Measurements from ENCODE around the gene LMAN2. TPM values are rescaled to one million over a fixed set of nuclear protein-coding genes. Genes with fewer than 3 reads are reported as not detected.

The LMAN2 gene
- total RNA-seq, 4 donors from 2014 or later: 225 to 384 (median 257) TPM

DNA sequence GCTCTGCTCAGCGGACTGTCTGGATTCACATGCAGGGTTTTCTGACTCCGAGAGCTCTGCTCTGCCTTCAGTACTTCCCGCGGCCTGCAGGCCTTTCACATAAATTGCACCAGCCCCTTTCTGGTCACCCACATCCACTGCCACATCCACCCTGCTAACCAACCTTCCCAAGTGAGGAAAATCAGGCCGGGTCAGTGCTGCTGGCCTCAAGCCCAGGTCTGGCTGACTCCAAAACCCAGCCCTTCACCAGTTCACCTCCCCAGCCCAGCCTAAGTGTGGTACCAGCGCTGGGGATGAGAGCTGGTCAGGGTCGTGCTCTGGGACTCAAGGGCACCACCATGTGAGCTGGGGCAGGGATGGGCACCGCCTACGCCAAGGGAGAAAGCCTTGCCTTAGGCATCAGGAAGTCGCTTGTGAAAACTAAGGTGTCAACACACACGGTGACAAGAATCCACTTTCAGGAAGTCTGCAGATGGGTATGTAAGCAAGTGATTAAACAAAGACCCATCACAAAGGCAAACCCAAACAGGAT is 12.3 kb downstream of the LMAN2 start:
- no peak for DNase-seq
- Histone ChIP-seq H3K27ac (peak overlapping the region in 1 of 4 donors; percentile 16), H3K4me3 (no peak overlapping the region), H3K27me3 (no peaks in the 10 kb centered on the region), H3K4me1 (peaks cover 0 to 25% (median 0%) of the 10 kb centered on the region in 3 donors), H3K36me3 (peaks cover 39 to 99% (median 42%) of the 10 kb centered on the region in 3 donors), H3K9me3 (no peaks in the 10 kb centered on the region)
- WGBS, 2 donors: 81 to 98% methylated on average over 4 to 6 of the region's 11 CpGs
- TF ChIP-seq POLR2A (IDR thresholded peaks at IDR 0.05): no peak
- TF ChIP-seq, protein P1, sequence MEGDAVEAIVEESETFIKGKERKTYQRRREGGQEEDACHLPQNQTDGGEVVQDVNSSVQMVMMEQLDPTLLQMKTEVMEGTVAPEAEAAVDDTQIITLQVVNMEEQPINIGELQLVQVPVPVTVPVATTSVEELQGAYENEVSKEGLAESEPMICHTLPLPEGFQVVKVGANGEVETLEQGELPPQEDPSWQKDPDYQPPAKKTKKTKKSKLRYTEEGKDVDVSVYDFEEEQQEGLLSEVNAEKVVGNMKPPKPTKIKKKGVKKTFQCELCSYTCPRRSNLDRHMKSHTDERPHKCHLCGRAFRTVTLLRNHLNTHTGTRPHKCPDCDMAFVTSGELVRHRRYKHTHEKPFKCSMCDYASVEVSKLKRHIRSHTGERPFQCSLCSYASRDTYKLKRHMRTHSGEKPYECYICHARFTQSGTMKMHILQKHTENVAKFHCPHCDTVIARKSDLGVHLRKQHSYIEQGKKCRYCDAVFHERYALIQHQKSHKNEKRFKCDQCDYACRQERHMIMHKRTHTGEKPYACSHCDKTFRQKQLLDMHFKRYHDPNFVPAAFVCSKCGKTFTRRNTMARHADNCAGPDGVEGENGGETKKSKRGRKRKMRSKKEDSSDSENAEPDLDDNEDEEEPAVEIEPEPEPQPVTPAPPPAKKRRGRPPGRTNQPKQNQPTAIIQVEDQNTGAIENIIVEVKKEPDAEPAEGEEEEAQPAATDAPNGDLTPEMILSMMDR (IDR thresholded peaks at IDR 0.05): no peak
- intact Hi-C loops (cut with DNase I): no loop called here

DNA sequence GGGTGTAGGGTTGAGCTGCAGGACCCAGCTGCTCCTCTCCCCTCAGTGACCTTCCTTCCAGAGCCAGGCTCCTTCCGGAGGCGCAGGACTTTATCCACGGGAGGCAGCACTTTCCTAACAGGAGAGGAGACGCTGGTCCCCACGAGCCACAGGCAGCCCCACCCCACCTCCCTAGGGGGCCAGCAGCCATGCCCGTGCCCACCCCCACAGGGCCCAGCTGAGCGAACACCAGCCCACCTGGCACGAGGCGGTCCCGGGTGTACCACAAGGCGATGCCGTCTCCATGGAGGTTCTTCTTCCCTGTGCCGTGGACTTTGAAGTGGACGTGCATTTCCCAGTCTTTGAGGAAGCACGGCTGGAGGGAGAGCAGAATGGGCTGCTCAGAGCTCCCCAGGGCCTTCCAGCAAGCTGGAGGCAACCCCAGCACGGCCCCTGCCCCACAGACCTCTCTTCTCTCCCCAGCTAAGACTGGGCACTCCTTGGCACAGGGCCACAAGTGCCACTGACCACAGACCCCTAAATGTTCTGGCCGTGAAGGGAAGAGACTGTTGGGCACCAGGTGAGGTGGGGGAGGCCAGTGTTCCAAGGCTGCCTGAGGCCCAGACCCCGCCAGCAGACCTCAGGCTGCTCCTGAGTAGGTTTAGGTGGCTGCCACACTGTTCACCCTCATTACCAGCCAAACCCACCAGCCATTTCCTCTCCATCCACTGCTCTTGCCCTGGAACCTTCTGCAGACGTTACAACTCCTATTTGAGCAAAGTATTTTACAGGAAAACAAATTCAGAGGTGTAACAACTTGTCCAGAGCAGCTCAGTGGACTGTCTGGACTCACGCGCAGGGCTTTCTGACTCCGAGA is 13.0 kb downstream of the LMAN2 start:
- Histone ChIP-seq H3K9me3 (no peaks in the 10 kb centered on the region), H3K36me3 (peaks cover 46 to 99% (median 48%) of the 10 kb centered on the region in 3 donors), H3K27me3 (no peaks in the 10 kb centered on the region), H3K4me1 (peaks cover 0 to 20% (median 0%) of the 10 kb centered on the region in 3 donors), H3K4me3 (no peak overlapping the region), H3K27ac (no peak overlapping the region)
- 82 to 95% methylated on average over 11 to 17 of the region's 22 CpGs for WGBS, 2 donors
- intact Hi-C loops (cut with DNase I): no loop called here
- no peak for DNase-seq
- no peak for TF ChIP-seq POLR2A (IDR thresholded peaks at IDR 0.05)
- TF ChIP-seq, protein P1 (IDR thresholded peaks at IDR 0.05): no peak

DNA sequence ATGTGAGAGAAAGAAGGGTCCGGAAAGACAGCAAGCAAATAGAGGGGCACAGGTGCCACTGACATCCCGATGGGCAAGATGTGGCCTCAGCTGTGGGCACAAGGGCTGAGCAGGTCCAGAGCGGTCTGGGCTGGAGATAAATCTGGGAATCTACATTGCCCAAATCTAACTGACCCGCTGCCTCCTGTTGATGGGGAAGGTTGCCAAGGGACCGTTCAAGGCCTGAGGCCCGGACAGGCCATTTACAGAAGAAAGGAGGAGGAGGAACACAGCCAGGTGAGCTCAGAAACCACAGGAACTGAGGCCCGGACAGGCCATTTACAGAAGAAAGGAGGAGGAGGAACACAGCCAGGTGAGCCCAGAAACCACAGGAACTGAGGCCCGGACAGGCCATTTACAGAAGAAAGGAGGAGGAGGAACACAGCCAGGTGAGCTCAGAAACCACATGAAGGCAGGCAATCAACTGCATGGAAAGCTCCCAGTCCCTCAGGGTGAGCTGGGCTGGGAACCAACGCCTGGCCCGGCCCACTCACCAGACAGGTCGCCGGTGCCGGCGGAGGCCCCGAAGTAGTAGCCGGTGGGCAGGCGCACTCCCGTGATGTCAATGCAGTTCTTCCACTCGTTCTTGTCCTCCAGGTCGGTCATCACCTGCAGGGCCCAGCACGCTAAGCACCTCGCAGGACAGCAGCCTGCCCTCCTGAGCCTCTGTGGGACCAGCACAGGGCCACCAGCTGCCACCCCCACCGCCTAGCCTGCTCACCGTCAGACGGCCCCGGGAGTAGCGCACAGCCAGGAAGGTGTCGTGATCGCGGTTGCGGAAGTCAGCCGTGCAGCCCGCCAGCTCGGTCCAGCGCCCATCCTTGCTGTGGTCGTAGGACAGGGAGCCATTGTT is 14.6 kb downstream of the LMAN2 start:
- DNase-seq: no peak
- no peaks in the 10 kb centered on the region for H3K9me3 ChIP-seq
- no peak overlapping the region for H3K4me3 ChIP-seq
- WGBS, 2 donors: 87 to 88% methylated on average over 18 to 20 of the region's 36 CpGs
- TF ChIP-seq, protein P1 (IDR thresholded peaks at IDR 0.05): no peak
- no peak for TF ChIP-seq POLR2A (IDR thresholded peaks at IDR 0.05)
- no peak overlapping the region for H3K27ac ChIP-seq
- peaks cover 47 to 99% (median 64%) of the 10 kb centered on the region in 3 donors for H3K36me3 ChIP-seq
- intact Hi-C loops (cut with DNase I): no loop called here
- peaks cover 0 to 20% (median 0%) of the 10 kb centered on the region in 3 donors for H3K4me1 ChIP-seq
- no peaks in the 10 kb centered on the region for H3K27me3 ChIP-seq

DNA sequence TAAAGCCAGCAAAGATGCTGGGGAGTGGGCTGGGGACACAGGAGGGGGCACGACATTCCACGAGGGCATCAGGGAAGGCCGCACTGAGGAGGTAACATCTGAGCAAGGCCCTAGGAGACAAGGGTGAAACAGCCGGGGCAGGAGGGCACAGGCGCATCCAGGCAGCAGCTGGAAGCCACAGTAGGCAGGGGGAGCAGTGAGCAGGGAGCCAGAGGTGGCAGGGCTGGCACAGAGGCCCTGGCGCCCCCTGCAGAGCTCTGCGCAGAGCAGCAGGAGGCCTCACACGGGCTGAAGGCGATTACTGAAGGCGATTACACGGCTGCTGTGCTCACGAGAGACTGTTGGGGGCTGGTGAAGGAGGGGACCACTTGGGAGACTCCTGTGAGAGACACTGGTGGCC is 15.4 kb downstream of the LMAN2 start:
- no peak overlapping the region for H3K27ac ChIP-seq
- peaks cover 0 to 20% (median 0%) of the 10 kb centered on the region in 3 donors for H3K4me1 ChIP-seq
- H3K4me3 ChIP-seq: no peak overlapping the region
- no peaks in the 10 kb centered on the region for H3K9me3 ChIP-seq
- peaks cover 47 to 99% (median 71%) of the 10 kb centered on the region in 3 donors for H3K36me3 ChIP-seq
- no peak for DNase-seq
- H3K27me3 ChIP-seq: no peaks in the 10 kb centered on the region
- 64 to 72% methylated on average over 12 of the region's 12 CpGs for WGBS, 2 donors
- TF ChIP-seq, protein P1 (IDR thresholded peaks at IDR 0.05): peak in 3 of 6 experiments; percentile 6 to 39 (median 11)
- no peak for TF ChIP-seq POLR2A (IDR thresholded peaks at IDR 0.05)
- intact Hi-C loops (cut with DNase I): no loop called here
